ENCODE measurements around the gene NEDD4L. TPM values are rescaled to one million over a fixed set of nuclear protein-coding genes. Genes with fewer than 3 reads are reported as not detected.
A peak's percentile ranks its signal among the peaks of the same experiment; 100 is the strongest.

NEDD4L gene
- total RNA-seq, 1 experiment from 2014 or later, result 108 TPM

DNA sequence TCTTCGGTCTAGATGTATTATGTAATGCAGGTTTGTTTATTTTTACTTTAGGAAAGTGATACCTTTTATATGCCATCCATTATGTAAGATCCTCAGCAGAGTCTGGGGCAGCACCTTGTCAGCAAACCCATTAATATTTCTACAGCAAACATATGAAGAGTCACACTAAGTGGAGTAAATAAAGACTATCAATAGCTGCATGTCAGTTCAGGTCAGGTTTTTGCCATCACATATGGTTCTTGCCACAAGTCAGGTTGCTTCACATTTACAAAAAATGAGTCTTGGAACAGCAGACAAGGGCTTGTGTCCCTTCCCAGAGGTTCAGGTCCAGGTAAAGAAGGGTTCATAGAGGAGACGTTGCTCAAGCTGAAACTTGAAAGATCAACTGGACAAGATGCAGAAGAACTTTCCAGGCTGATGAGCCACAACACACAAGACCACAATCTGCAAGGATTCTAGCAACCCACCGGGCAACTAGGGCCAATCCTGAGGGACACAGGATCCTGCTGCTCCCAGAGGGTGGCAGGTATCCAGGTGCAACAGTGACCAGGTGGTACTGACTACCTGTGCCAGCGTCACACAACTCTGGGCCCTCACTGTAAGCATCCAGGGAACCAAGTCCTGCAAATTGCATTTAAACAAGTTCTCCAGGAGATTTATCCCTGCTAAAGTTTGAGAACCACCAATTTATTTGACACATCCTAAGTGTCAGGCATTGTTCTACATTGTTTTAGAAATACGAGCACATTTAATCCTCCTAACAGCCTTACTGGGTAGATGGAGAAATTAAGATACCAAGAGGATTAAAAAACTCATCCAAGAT is 369.0 kb downstream of the NEDD4L start:
- CTCF ChIA-PET, result interaction anchor here (1.6 kb wide), 1 partner anchor 82 kb away, joined by 3 read pairs; no protein-coding TSS in a partner anchor
- TF ChIP-seq, protein P1, sequence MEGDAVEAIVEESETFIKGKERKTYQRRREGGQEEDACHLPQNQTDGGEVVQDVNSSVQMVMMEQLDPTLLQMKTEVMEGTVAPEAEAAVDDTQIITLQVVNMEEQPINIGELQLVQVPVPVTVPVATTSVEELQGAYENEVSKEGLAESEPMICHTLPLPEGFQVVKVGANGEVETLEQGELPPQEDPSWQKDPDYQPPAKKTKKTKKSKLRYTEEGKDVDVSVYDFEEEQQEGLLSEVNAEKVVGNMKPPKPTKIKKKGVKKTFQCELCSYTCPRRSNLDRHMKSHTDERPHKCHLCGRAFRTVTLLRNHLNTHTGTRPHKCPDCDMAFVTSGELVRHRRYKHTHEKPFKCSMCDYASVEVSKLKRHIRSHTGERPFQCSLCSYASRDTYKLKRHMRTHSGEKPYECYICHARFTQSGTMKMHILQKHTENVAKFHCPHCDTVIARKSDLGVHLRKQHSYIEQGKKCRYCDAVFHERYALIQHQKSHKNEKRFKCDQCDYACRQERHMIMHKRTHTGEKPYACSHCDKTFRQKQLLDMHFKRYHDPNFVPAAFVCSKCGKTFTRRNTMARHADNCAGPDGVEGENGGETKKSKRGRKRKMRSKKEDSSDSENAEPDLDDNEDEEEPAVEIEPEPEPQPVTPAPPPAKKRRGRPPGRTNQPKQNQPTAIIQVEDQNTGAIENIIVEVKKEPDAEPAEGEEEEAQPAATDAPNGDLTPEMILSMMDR (IDR thresholded peaks at IDR 0.05; ENCODE audit: unreplicated experiment), result no peak
- Mint-ChIP-seq H3K27me3 (ENCODE audit: insufficient read depth, unreplicated experiment) (no peaks in the 10 kb centered on the region), H3K27ac (ENCODE audit: low read depth, unreplicated experiment) (no peak overlapping the region), H3K4me3 (ENCODE audit: unreplicated experiment) (no peak overlapping the region), H3K4me1 (ENCODE audit: insufficient read depth, unreplicated experiment) (peaks cover 34% of the 10 kb centered on the region), H3K9me3 (ENCODE audit: unreplicated experiment) (no peaks in the 10 kb centered on the region), H3K36me3 (ENCODE audit: insufficient read depth, unreplicated experiment) (no peaks in the 10 kb centered on the region)
- intact Hi-C loops (cut with micrococcal nuclease), result no loop called here
- BruUV-seq (replicated peaks), result no TSS peak
- POLR2A ChIA-PET, result interaction anchor here (0.7 kb wide), 1 partner anchor 41 kb away, joined by 3 read pairs; no protein-coding TSS in a partner anchor
- DNase-seq (ENCODE audit: unreplicated experiment), result no peak

DNA sequence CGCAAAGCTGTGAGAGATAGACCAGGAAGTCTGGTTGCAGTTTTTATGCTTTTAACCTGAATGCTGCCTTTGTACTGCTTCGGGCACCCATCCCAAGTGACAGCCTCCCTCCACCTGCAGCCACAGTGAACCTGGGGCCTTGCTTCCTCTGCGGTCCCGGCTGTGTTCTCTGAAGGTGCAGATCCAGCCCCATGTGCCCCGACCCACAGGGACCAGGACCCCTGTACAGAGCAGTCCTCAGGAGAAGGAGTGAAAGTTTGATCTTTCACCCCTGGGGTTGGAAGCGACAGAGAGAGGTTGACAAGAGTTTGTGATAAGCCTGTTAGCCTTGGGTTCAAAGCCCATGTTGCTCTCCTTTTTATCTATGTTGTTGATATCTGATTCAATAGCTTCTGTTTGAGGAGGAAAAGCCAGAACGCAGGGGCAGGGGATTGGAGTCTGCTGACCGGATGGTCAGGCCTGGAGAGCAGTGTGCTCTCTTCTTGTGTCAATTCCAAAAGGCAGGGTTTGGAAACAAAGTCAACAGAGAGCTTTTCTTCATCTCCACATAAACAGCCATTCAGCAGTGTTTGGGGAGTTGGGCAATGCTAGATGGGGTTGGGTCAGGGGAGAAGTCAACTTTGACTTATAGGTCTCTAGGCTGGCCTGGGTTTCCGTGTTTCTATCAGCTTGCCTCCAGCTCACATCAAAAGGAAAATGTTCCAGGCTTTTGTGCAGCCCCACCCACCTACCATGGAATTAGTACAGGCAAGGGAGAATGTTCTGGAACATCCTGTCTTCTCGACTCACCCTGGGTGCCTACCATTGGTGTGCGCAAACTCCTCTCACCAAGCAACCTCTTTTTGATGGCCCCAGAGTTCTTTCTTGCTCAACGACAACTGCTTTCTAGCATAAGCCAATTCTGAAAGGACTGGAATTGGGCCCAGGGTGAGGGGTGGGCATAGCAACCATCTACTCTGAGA is 369.9 kb downstream of the NEDD4L start:
- ChIA-PET POLR2A (interaction anchor here (1.0 kb wide), 1 partner anchor 19 kb away, joined by 3 read pairs; no protein-coding TSS in a partner anchor), CTCF (interaction anchor here (0.7 to 1.6 kb wide), 2 partner anchors 81 to 89 kb away, joined by 3 read pairs; no protein-coding TSS in a partner anchor)
- Mint-ChIP-seq H3K9me3 (ENCODE audit: unreplicated experiment) (no peaks in the 10 kb centered on the region), H3K36me3 (ENCODE audit: insufficient read depth, unreplicated experiment) (no peaks in the 10 kb centered on the region), H3K27me3 (ENCODE audit: insufficient read depth, unreplicated experiment) (no peaks in the 10 kb centered on the region), H3K27ac (ENCODE audit: low read depth, unreplicated experiment) (no peak overlapping the region), H3K4me3 (ENCODE audit: unreplicated experiment) (no peak overlapping the region), H3K4me1 (ENCODE audit: insufficient read depth, unreplicated experiment) (peaks cover 39% of the 10 kb centered on the region)
- intact Hi-C loops (cut with micrococcal nuclease), result no loop called here
- BruUV-seq (replicated peaks), result no TSS peak
- no peak for DNase-seq (ENCODE audit: unreplicated experiment)
- TF ChIP-seq, protein P1 (IDR thresholded peaks at IDR 0.05; ENCODE audit: unreplicated experiment), result no peak

GRCh38 chr18:58416014-58416703 is 372.1 kb downstream of the NEDD4L start:
- Mint-ChIP-seq H3K36me3 (ENCODE audit: insufficient read depth, unreplicated experiment) (no peaks in the 10 kb centered on the region), H3K9me3 (ENCODE audit: unreplicated experiment) (peaks cover 9% of the 10 kb centered on the region), H3K4me3 (ENCODE audit: unreplicated experiment) (peak overlapping the region; percentile 43), H3K27me3 (ENCODE audit: insufficient read depth, unreplicated experiment) (no peaks in the 10 kb centered on the region), H3K4me1 (ENCODE audit: insufficient read depth, unreplicated experiment) (peaks cover 39% of the 10 kb centered on the region), H3K27ac (ENCODE audit: low read depth, unreplicated experiment) (peak overlapping the region; percentile 69)
- ChIA-PET CTCF (interaction anchor here (0.7 kb wide), 1 partner anchor 265 kb away, joined by 3 read pairs; no protein-coding TSS in a partner anchor), POLR2A (interaction anchor here (0.7 kb wide), 1 partner anchor 128 kb away, joined by 3 read pairs; no protein-coding TSS in a partner anchor)
- TF ChIP-seq, protein P1 (IDR thresholded peaks at IDR 0.05; ENCODE audit: unreplicated experiment), result no peak
- DNase-seq (ENCODE audit: unreplicated experiment), result no peak
- no TSS peak for BruUV-seq (replicated peaks)
- intact Hi-C loops (cut with micrococcal nuclease), result no loop called here

Data from MCF 10A (cell line).